SH-SY5Y (cell line): ENCODE measurements around the gene NFIA.

Experiments
- GATA2 ChIP-seq: IDR thresholded peaks from 2 replicates; pipeline ENCODE4 v1.6.1; 2011; ENCODE audit warnings: mild to moderate bottlenecking, low read depth, low read length
- GATA3 ChIP-seq: IDR thresholded peaks from 2 replicates; pipeline ENCODE4 v1.6.1; 2011; ENCODE audit warnings: low read depth, mild to moderate bottlenecking, low read length, moderate library complexity

DNA sequence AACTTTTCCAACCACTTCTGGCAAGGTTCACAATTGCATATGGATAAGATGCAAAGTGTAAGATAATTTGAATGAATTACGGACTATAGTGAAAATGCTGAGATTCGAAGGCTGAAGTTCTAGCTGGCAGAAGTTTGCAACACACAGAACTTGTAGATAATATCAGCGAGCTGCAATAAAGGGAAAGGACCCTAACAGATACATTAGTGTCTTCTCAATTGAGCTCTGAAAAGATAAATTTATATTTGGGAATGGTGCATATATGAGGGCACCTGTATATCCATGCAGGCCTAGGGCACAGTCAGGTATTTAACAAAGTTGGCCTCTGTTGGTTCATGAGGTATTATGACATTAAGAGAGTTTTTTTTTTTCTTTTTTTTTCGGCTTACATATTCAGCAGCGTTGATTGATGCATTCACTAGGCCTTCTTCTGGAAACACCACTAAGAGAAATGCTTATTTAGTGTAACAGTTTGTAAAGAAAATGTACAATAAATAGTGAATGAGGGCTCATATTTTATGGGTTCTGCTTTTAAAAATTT, 2.2 kb downstream of the NFIA start:
- TF ChIP-seq GATA2 (no peak), GATA3 (no peak)
